CD4-positive, alpha-beta T cell treated with Interleukin-21 for 1 hour (primary cell): ENCODE data around the gene MLXIPL.
"Not testable (repeated sequence)": the region's sequence is repeated elsewhere in the genome, so short reads cannot be mapped to it uniquely, and the experiment has no call there.

Source experiments
- DNase-seq: peaks from one replicate; pipeline ENCODE4 v3.0.0-alpha.2; 2020

Gene MLXIPL, protein sequence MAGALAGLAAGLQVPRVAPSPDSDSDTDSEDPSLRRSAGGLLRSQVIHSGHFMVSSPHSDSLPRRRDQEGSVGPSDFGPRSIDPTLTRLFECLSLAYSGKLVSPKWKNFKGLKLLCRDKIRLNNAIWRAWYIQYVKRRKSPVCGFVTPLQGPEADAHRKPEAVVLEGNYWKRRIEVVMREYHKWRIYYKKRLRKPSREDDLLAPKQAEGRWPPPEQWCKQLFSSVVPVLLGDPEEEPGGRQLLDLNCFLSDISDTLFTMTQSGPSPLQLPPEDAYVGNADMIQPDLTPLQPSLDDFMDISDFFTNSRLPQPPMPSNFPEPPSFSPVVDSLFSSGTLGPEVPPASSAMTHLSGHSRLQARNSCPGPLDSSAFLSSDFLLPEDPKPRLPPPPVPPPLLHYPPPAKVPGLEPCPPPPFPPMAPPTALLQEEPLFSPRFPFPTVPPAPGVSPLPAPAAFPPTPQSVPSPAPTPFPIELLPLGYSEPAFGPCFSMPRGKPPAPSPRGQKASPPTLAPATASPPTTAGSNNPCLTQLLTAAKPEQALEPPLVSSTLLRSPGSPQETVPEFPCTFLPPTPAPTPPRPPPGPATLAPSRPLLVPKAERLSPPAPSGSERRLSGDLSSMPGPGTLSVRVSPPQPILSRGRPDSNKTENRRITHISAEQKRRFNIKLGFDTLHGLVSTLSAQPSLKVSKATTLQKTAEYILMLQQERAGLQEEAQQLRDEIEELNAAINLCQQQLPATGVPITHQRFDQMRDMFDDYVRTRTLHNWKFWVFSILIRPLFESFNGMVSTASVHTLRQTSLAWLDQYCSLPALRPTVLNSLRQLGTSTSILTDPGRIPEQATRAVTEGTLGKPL

DNA sequence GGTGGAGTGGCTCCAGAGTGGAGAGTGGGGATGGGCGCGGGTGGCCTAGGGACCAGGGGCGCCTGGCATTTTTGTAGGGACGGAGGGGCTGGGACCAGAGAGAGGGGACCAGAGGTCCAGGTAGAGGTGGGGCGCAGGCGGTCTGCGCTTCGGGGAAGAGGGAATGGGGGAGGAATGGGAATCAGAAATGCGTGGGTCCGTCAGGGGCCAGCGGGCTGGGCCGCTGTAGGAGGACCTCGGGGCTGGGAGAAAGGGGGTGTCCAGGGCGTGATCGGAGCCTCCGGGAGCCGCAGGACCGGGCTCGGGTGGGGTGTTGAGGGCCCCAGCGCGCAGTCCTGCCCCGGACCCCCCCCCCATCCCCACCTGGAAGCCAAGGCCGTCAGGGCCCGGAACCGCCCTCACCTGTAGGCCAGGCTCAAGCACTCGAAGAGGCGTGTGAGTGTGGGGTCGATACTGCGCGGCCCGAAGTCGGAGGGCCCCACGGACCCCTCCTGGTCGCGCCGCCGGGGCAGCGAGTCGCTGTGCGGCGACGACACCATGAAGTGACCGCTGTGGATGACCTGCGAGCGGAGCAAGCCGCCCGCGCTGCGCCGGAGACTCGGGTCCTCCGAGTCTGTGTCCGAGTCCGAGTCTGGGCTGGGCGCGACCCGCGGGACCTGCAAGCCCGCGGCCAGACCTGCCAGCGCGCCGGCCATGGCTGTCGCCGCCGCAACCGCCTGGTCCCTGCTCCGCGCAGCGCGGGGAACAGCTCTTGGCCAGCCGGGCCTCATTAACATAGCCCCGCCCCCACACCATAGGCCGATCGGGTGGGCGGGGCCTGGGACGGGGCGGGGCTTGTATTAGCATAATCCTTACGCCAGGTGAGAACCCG lies at the start of gene MLXIPL:
Gene MLXIPL, minus strand, starts transcription at position 725 of the 871 bp plus-strand sequence. Its CDS starts 30 bp downstream, at position 695.
- peak; percentile 43 for DNase-seq

DNA sequence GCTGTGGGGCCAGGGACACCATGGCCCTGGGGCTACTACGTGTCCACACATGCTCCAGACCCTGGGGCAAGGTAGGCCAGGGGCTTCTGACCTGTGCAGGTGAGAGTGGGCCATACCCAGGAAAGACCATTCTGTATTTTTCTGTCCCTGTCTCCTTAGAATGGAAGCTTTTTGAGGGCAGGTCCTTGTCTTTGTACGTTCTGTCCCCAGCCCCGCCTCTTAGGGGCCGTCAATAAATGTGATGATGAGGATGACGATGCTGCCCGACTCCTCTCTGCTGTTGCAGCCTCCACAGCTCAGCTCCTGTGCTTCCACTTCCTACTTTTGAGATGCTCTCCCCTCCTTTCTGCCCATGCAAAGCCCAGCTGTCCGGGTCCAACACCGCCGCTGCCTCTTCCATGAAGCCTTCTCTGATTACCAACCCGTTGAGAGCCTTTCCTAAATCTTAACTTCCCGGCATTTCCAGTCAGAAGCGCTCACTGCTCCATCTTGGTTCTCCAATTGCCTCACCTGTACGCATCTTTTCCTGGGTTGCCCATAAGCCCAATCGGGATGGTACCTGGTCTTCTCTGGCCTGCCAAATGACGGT lies 47.6 kb upstream of the MLXIPL start:
- no peak for DNase-seq

DNA sequence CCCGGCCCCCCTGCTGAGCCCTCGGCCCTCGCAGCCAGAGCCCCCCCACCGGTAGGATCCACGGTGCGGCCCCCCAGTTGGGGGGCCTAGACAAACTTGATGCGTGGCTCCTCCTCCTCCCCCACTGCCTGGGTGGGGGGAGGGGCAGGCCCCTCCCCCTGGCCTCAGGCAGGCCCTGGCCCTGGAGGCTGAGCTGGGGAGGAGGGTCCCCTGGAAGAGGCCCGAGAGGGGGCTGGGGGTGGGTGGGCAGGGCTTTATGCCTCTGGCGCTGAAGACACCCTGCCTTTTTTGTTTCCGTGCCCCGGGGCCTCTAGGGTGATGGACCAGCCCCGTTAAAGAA lies 47.0 kb upstream of the MLXIPL start:
- DNase-seq, result no peak

DNA sequence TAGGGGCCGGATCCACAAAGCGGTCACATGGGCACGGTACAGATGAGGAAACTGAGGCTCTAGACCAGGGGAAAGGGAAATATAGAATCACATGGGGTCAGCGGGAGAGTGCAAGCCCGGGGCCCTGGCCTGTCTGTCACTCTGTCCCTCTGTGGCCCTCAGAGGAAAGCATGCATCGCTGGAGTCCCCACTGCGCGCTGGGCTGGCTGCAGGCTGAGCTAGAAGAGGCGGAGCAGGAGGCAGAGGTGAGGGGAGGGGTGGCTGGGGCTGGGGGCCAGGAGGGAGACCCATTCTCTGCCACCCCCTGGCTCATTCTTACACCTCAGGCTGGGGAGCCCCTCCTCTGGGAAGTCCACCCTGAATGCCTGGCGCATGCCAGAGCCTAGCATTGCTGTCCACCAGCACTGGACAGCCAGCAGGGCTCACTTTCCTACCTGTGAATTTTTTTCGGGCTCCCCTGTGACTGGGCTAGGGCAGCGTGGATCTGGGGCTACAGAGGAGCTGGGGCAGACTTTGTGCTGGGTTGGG lies 45.6 kb upstream of the MLXIPL start:
- DNase-seq, result no peak

DNA sequence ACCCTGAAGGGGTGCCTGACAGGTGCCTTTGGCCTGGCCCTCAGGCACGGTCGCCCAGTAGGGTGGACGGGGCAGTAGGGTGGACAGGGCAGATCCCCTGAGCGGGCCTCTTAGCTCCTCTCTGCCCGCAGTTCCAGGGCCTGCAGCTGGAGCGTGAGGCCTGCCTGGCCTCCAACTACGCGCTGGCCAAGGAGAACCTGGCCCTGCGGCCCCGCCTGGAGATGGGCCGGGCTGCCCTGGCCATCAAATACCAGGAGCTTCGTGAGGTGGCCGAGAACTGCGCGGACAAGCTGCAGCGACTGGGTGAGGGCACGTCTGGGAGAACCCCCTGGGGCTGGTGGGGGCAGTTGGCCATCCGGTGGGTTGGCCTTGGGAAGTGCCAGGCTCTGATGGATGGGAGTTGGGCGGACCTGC lies 45.0 kb upstream of the MLXIPL start:
- DNase-seq, result no peak

DNA sequence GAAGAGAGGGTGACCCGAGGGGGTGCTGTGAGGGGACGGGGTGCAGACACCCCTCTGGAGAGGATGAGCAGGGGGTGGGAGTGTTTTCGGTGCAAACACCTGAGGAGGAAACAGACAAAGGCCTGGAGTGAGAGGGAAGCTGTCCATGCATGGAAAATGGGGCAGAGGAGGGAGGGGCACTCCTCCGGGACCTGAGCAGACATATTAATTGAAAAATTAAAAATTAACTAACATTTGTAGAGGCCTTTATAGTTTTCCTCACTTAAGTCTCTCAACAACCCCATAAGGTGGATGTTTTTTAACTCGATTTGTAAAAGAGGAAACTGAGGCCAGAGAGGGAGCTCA lies 44.5 kb upstream of the MLXIPL start:
- no peak for DNase-seq

DNA sequence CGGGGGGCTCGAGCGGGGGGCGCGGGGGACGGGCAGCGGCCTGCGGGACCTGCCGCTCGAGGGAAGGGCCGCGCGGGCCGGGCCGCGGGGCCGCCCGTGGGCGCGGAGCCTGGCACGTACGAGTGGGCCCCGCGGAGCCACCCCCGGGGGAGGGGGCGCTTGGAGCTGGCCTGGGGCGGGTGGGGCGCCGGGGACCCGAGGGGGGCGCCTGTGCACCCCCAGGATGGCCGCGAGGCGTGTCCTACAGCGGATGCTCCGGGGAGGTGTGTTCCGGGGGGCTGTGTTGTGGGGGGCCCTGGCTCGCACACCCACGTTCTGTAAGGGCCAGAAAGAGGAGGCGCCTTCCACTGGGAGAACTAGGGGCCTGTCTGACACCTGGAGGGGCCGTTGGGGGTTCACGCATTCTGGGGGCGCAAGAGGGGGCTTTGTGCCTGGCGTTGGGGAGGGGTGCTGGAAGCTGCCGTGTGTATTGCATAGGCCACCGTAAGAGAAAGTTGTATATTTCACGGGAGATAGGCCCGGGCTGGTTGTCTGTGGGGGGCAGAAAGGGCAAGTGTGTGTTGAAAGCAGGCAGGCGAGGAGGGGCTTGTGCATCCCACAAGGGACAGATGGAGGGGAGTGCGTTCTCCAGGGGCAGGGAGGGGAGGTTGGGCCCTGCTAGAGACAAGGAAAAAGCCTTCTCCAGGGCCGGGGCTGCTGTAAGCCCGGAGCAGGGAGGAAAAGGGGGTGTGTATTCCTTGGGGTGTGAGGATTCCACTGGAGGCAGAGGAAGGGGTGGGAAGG lies 44.0 kb upstream of the MLXIPL start:
- DNase-seq, result no peak

DNA sequence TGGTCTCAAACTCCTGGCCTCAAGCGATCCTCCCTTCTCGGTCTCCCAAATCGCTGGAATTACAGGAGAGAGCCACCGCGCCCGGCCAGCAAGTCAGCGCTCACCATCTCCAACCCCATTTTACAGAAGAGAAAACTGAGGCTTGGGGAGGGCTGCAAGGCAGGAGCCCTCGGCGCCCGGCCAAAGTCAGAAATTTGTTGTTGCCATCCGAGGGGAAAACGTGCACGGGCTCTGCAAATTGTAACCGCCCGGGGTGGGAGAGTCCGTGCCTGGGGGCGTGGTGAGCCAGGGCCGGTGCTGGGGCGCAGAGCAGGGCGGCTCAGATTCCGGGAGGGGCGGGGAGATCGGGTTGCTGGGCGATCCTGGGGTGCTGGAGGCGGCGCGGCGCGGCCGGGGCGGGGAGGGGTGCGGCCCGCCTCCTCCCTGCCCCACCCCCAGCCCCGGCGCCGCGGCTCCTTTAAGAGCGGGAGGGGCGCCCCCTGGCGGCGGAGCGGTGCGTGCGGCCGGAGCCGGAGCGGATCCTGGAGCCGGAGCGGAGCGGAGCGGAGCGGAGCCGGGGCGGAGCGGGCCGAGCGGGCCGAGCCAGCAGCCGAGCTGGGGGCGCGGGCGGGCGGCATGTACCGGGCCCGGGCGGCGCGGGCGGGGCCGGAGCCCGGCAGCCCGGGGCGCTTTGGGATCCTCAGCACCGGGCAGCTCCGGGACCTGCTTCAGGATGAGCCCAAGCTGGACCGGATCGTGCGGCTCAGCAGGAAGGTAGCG lies 43.2 kb upstream of the MLXIPL start, which contains the start of gene VPS37D:
Gene VPS37D, plus strand, starts transcription at position 488 of the 759 bp plus-strand sequence. Its CDS starts 128 bp downstream, at position 616.
- peak; percentile 93 for DNase-seq

DNA sequence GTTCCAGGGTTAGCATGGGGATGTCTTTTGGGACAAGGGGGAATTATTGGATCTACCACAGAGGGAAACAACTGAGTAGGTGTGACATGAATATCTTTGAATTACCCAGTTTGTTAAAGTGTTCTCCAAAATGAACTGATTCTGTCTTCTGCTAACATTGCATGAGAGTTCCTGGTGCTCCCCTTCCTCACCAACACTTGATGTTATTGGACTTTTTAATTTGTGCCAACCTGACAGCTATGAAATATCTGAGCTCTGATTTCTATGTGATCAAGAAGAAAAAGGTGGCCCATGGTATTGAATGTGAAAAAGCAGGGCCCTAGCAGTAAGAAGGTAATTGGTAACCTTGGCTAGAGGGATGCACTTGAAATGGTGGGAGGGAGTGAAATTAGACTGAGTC lies 38.7 kb upstream of the MLXIPL start:
- DNase-seq, result no peak

DNA sequence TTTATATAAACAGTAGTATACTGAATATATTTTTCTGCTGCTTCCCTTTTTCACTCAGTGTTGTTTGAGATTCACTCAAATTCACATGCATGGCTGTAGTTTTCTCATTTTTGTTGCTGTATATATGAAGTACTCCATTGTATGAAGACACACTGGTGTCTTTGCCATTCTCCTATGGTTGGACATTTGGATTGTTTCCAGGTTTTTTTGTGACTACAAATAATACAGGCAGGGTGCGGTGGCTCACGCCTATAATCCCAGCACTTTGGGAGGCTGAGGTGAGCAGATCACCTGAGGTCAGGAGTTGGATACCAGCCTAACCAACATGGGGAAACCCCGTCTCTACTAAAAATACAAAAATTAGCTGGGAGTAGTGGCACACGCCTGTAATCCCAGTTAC lies 36.3 kb upstream of the MLXIPL start:
- not testable (repeated sequence) for DNase-seq

DNA sequence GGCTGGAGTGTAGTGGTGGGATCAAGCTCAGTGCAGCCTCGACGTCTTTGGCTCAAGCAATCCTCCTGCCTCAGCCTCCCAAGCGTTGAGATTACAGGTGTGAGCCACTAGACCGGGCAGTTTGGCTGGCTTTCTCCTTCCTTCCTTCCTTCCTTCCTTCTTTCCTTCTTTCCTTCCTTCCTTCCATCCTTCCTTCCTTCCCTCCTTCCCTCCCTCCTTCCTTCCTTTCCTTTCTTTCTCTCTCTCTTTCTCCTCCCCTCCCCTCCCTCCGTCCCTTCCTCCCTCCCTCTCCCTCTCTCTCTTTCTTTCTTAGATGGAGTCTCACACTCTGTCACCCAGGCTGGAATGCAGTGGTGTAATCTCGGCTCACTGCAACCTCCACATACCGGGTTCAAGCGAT lies 35.7 kb upstream of the MLXIPL start:
- DNase-seq, result no peak

DNA sequence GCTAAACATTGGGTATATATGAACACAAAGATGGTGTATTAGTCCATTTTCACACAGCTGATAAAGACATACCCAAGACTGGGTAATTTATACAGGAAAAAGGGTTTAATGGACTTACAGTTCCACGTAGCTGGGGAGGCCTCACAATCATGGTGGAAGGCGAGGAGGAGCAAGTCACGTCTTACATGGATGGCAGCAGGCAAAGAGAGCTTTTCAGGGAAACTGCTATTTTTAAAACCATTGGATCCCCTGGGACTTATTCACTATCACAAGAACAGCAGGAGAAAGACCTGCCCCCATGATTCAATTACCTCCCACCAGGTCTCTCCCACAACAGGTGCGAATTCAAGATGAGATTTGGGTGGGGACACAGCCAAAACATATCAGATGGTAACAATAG lies 31.0 kb upstream of the MLXIPL start:
- DNase-seq, result not testable (repeated sequence)

DNA sequence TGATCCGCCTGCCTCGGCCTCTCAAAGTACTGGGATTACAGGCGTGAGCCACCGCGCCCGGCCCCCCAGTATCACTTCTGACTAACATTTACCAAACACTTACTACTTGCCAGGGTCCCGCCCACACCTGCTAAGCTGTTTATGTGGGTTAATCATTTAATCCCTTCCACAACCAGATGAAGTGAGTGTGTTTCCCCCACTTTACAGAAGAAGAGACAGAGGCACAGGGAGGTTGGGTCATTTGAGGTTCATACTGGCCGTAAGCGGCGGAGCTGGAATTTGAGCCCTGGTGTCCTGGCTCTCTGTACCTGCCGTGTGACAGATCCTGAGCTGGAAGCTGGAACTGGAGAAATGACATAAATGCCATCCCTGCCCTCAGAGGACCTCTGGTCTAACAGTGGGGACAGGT lies 28.2 kb upstream of the MLXIPL start:
- DNase-seq, result no peak

DNA sequence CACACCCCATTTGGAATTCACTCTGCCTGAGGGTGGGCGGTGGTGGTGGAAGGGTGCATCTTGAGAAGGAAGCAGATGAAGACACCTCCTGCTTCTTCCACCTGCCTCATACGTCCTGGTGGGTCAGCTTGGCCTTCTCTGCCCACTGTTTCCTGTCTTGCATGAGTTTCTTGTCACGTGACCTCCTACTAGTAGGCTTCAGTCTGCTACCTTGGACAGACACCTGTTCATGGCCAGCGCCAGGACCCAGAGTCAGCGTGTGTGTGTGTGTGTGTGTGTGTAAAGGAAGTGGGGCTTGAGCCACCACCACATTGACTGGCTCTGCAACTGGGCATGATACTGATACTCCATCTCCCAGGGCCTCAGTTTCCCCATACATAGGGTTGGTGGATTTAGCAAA lies 26.2 kb upstream of the MLXIPL start:
- no peak for DNase-seq

DNA sequence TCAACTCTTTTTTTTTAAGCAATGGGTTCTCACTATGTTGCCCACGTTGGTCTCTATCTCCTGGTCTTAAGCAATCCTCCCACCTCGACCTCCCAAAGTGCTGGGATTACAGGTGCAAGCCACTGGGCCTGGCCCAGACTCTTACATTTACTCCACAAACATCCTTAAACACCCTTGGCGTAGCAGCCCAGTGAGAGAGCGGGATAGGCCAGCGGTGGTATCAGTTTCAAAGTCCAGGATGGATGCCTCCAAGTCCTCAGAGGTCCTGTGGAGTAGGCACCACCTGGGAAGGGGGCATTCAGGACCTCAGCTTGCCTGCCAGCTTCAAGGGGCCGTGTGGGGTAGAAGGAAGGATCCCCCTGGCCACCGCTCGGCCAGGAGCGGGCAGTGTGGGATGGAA lies 25.3 kb upstream of the MLXIPL start:
- DNase-seq, result no peak

DNA sequence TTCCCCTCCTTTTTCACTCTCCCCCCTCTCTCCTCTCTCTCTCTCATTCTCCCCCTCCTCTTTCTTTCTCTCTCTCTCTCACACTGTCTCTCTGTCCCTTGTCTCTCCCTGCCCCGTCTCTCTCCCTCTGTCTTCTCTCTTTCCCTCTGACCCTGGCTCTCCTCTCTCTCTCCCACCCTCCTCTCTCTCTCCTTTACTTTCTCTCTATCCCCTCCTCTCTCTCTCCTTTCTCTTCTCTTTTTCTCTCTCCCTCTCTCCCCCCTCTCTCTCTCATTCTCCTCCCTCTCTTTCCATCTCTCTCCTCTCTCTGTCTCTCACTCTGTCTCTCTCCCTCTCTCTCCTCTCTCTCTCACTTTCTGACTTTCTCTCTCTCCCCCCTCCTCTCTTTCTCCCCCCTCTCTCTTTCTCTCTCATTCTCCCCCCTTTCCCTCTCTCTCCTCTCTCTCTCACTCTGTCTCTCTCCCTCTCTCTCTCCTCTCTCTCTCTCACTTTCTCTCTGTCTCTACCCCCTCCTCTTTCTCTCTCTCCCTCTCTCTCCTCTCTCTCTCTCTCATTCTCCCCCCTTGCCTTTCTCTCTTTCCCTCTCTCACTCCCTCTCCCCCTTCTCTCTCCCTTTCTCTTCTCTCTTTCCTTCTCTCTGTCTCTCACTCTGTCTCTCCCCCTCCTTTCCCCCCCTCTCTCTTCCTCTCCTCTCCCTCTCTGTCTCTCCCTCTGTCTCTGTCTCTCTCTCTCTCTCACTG lies 24.4 kb upstream of the MLXIPL start:
- no peak for DNase-seq

DNA sequence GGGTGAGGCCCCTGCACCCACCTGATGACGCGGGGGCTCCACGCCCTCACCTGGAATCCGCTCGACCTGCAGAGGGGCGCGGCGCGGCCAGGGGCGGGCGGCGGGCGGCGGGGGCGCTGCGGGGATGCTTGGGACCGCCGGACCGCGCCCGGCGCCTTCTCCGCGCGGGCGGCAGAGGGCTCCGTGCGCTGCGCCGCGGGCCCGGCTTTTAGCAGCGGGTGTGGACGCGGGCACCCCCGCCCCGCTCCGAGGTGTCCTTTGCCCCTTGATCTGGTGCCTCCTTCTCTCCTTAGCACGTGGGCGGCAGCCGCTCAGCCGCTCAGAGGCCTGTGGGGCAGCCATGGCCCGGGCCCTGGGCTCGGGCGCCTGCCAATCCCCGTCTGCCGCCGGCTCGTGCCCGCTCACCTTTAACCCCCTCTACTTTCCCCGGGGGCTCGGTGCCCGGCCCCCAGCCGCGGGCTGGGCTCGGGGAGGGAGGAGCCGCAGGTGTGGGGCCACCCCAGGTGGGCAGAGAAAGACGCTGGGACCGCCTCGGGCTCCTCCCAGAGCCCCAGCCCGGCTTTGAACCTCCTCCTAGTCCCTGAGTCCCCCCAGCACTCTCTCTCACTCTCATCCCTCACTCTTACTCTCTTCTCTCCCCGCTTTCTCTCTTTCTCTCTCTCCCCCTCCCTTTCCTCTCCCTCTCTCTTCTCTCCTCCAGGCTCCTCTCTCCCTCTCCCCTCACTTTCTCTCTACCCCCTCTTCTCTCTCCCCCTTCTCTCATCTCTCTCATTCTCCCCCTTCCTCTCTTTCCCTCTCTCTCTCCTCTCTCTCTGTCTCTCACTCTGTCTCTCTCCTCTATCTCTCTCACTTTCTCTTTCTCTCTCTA lies 23.6 kb upstream of the MLXIPL start:
- peak; percentile 31 for DNase-seq

DNA sequence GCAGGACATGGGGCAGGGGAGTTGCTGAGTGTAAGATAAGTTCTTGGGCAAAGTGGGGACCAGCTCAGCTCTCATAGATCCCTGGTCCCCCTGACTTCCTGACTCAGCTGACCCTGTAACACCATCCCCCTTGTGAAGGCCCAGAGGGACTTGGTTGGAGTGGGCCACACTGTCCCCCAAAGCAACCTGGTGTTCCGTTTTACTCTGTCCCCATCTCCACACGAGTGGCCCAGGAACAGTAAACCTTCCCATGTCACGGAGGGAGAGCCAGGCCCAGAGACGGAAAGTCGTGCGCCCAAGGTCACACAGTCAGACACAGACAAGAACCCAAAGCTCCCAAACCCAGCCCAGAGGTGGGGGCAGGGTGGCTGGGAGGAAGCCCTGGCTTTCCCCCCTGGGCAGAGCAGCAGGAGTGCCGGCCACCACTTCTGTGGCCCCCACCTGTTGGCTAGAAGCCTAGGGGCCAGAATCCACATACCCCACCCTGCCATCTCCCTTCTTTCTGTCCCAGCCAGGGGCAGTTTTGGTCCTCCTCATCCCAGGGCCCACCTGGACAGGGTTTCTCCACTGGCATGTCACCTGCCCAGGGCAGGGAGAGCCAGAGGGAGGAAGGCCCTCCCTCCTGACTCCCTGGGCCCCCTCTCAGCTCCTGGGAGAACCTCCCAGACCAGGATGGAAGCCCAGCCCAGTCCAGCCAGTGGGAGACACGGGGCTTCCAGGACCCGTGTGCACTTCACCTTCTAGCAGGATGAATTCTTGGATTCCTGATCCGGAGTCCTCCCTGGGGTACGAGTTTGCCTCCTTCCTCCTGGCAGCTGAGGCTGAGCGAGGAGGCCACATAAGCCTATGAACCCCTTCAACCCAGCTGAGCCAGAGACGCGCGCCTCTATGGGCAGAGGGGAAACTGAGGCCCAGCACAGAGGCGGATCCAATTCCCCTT lies 22.7 kb upstream of the MLXIPL start:
- DNase-seq, result no peak
